ENCODE results near the gene ZNF784.

The ZNF784 gene

GRCh38 chr19:55620410-55621204 lies 3.8 kb downstream of the ZNF784 start:
- no peak for DNase-seq (ENCODE audit: low read depth)

- no peak for DNase-seq (ENCODE audit: low read depth)
Measured at GRCh38 chr19:55619286-55619685, 5.1 kb downstream of the ZNF784 start.

GRCh38 chr19:55618426-55618825 lies 5.9 kb downstream of the ZNF784 start:
- DNase-seq (ENCODE audit: low read depth), result no peak

GRCh38 chr19:55617426-55617825 lies 6.9 kb downstream of the ZNF784 start:
- DNase-seq (ENCODE audit: low read depth), result no peak

GRCh38 chr19:55616395-55616875 lies 7.9 kb downstream of the ZNF784 start:
- DNase-seq (ENCODE audit: low read depth), result no peak

GRCh38 chr19:55615543-55616394 lies 8.6 kb downstream of the ZNF784 start:
- no peak for DNase-seq (ENCODE audit: low read depth)

- no peak for DNase-seq (ENCODE audit: low read depth)
Measured at GRCh38 chr19:55614711-55615542, 9.4 kb downstream of the ZNF784 start.

GRCh38 chr19:55613930-55614710 lies 10.2 kb downstream of the ZNF784 start:
- no peak for DNase-seq (ENCODE audit: low read depth)

- no peak for DNase-seq (ENCODE audit: low read depth)
Measured at GRCh38 chr19:55613396-55613795, 11.0 kb downstream of the ZNF784 start.

- DNase-seq (ENCODE audit: low read depth), result no peak
Measured at GRCh38 chr19:55611983-55612645, 12.3 kb downstream of the ZNF784 start.

- DNase-seq (ENCODE audit: low read depth), result no peak
Measured at GRCh38 chr19:55611300-55611982, 12.9 kb downstream of the ZNF784 start.

GRCh38 chr19:55609326-55609725 lies 15.0 kb downstream of the ZNF784 start:
- DNase-seq (ENCODE audit: low read depth), result no peak

GRCh38 chr19:55606817-55607216 lies 17.5 kb downstream of the ZNF784 start:
- DNase-seq (ENCODE audit: low read depth), result no peak

GRCh38 chr19:55606471-55606787 lies 17.9 kb downstream of the ZNF784 start:
- no peak for DNase-seq (ENCODE audit: low read depth)

GRCh38 chr19:55605637-55606470 lies 18.5 kb downstream of the ZNF784 start, which contains the start of gene ZNF865:
ZNF865 (plus strand) TSS chr19:55605647; CDS start chr19:55613619, 7,972 bp downstream.
- peak; percentile 48 for DNase-seq (ENCODE audit: low read depth)

- DNase-seq (ENCODE audit: low read depth), result peak; percentile 97
Measured at GRCh38 chr19:55605207-55605636, 19.1 kb downstream of the ZNF784 start.

GRCh38 chr19:55603581-55604292 lies 20.6 kb downstream of the ZNF784 start:
- no peak for DNase-seq (ENCODE audit: low read depth)

GRCh38 chr19:55603115-55603514 lies 21.3 kb downstream of the ZNF784 start:
- no peak for DNase-seq (ENCODE audit: low read depth)

Measured in stimulated activated CD8-positive, alpha-beta memory T cell treated with anti-CD3 and anti-CD28 coated beads, Interleukin-12 subunit alpha, Interleukin-12 subunit beta, amount 100 ng/mL, for 4 hours (primary cell).